HepG2 (cell line): ENCODE results near the gene CAPN9.

ENCODE experiments used
- CAMTA2 ChIP-seq: sonication (generic); formaldehyde crosslinking; IDR thresholded peaks from 2 replicates; pipeline ENCODE4 v1.4.0; 2020; ENCODE audit warnings: mild to moderate bottlenecking, missing genetic modification reagents, borderline replicate concordance
- CTCF ChIP-seq: sonication (generic); formaldehyde crosslinking; IDR thresholded peaks from 2 replicates; pipeline ENCODE4 v1.5.0; 2020; ENCODE audit warnings: mild to moderate bottlenecking, missing genetic modification reagents, moderate library complexity
- POLR2A ChIP-seq, 2 experiments: IDR thresholded peaks; 2 replicates each; pipeline ENCODE4 v1.6.1; 2011; ENCODE audit warnings: low read depth in 2 of 2, low read length in 2 of 2, mild to moderate bottlenecking in 1 of 2, moderate library complexity in 1 of 2; ENCODE audit not compliant: insufficient read depth in 1 of 2
- REST ChIP-seq, 2 experiments: IDR thresholded peaks; 2 replicates each; pipeline ENCODE4 v1.6.1; 2011 to 2012; ENCODE audit warnings: low read length in 2 of 2, borderline replicate concordance in 1 of 2, low read depth in 1 of 2, mild to moderate bottlenecking in 1 of 2, moderate library complexity in 1 of 2
- SIN3A ChIP-seq: IDR thresholded peaks from 2 replicates; pipeline ENCODE4 v1.6.1; 2011; ENCODE audit warnings: low read depth, mild to moderate bottlenecking, control low read depth, low read length, borderline replicate concordance
- ZFP37 ChIP-seq: sonication (generic); formaldehyde crosslinking; IDR thresholded peaks from 2 replicates; pipeline ENCODE4 v1.4.0; 2020; ENCODE audit warnings: missing genetic modification reagents, borderline replicate concordance
- ZNF784 ChIP-seq: sonication (generic); formaldehyde crosslinking; IDR thresholded peaks from 2 replicates; pipeline ENCODE4 v1.5.1; 2020; ENCODE audit warnings: missing genetic modification reagents, mild to moderate bottlenecking, borderline replicate concordance

- TF ChIP-seq POLR2A (IDR thresholded peaks at IDR 0.05; ENCODE audit: insufficient read depth in 1 of 2, low read depth in 2 of 2, low read length in 2 of 2) (no peak), ZNF784 (CRISPR knock-in tag) (no peak), REST (IDR thresholded peaks at IDR 0.05; ENCODE audit: borderline replicate concordance in 1 of 2, low read depth in 1 of 2, low read length in 2 of 2) (no peak), CTCF (no peak), ZFP37 (no peak), CAMTA2 (CRISPR knock-in tag) (no peak), SIN3A (no peak)
These were observed 42.8 kb downstream of the CAPN9 start for GRCh38 chr1:230790026-230790425.
